ENCODE data around the gene EFCAB6.

The EFCAB6 gene

GRCh38 chr22:43498856-43499253 lies 313.2 kb downstream of the EFCAB6 start:
- no peak for FAIRE-seq
- DNase-seq (ENCODE audit: extremely low spot score, insufficient read length, low read depth), result no peak

DNA sequence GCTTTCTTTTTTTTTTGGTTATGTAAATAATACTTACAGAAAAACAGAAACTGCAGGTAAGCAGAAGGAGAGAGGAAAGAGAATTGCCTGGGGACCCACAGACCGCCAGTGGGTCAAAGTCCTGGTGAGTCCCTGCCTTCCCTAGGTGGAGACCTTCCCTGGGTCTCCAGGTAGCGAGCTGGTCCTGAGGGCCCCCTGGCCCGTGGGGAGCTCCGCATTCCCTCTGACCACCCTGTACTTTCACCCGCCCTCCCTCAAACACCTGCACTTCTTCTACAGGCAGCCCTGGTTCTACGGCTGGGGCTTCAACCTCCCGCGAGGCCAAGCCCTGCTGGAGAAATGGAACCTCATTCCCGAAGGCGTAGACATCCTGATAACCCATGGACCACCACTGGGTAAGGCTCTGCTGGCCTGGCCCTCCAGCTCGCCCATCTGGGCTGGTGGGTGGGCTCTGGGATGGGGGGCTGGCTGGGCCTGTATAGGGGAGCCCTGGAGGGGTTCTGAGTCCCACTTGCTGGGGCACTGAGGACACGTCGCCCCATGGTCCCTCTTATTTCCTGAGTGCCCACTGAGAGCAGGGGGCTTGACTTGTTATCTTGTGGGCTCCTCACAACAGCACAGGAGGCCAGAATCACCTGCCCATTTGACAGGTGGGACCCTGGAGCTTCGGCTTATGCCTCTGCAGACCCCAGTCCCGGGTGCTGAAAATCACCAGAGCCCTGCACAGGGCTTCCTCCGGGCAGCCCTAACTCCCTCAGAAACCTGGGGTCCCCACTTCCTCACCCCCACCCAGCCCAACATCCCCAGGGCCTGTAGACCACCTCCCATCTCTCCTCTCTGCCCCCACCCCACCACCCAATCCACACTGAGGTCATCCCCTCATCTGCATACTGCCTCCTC lies 313.9 kb downstream of the EFCAB6 start:
- DNase-seq (ENCODE audit: extremely low spot score, insufficient read length, low read depth) (no peak), FAIRE-seq (no peak)

DNA sequence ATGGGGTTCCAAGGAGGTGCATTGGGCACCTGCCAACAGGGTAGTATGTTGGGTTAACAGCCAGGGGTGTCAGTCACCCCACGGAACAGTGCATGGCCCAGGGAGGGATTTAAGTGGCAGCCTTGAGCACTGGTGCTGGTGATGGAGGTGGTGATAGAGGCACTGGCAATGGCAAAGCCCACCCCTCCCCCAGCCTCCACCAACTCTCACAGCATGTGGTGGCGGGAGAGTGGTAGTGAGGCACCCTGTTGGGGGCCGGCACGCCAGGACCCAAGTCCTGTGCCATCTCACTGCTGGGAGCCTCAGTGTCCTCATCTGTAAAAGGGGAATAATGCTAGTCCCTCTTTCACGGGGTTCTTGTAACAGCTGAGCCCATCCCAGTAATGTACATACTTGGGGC lies 318.8 kb downstream of the EFCAB6 start:
- DNase-seq (ENCODE audit: extremely low spot score, insufficient read length, low read depth), result no peak
- no peak for FAIRE-seq

DNA sequence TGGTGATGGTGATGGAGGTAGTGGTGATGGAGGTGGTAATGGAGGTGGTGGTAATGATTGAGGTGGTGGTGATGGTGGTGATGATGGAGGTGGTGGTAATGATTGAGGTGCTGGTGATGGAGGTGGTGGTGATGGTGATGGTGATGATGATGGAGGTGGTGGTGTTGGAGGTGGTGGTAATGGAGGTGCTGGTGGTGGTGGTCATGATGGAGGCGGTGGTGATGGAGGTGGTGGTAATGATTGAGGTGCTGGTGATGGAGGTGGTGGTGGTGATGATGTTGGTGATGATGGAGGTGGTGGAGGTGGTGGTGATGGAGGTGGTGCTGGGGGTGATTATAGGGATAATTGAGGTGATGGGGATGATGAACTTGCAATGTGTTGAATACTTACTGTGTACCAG lies 320.4 kb downstream of the EFCAB6 start:
- DNase-seq (ENCODE audit: extremely low spot score, insufficient read length, low read depth), result no peak
- no peak for FAIRE-seq

- DNase-seq (ENCODE audit: extremely low spot score, insufficient read length, low read depth) (no peak), FAIRE-seq (no peak)
Observed at GRCh38 chr22:43491177-43491576, 320.9 kb downstream of the EFCAB6 start.

GRCh38 chr22:43490311-43490710 lies 321.8 kb downstream of the EFCAB6 start:
- DNase-seq (ENCODE audit: extremely low spot score, insufficient read length, low read depth) (no peak), FAIRE-seq (no peak)

DNA sequence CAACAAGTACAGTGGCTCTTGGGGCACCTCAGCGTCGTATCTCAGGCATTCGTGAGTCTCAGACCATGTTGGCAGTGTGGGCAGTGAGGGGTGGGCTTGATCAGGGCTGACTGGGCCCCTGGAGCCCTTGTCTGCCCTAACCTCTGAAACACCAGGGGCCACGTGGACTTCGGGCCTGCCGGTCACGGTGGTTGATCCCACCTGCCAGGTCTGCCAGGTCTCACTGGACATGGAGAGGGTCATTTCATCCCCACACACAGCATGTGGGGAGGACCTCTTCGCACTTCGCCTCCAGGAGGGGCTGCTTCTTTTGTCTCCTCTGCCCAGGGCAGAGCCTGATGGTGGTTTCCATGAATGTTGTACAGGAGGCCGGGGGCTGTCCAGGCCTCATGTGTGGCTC lies 323.2 kb downstream of the EFCAB6 start:
- no peak for FAIRE-seq
- no peak for DNase-seq (ENCODE audit: extremely low spot score, insufficient read length, low read depth)

- FAIRE-seq (no peak), DNase-seq (ENCODE audit: extremely low spot score, insufficient read length, low read depth) (no peak)
Observed at GRCh38 chr22:43488031-43488866, 323.9 kb downstream of the EFCAB6 start.

DNA sequence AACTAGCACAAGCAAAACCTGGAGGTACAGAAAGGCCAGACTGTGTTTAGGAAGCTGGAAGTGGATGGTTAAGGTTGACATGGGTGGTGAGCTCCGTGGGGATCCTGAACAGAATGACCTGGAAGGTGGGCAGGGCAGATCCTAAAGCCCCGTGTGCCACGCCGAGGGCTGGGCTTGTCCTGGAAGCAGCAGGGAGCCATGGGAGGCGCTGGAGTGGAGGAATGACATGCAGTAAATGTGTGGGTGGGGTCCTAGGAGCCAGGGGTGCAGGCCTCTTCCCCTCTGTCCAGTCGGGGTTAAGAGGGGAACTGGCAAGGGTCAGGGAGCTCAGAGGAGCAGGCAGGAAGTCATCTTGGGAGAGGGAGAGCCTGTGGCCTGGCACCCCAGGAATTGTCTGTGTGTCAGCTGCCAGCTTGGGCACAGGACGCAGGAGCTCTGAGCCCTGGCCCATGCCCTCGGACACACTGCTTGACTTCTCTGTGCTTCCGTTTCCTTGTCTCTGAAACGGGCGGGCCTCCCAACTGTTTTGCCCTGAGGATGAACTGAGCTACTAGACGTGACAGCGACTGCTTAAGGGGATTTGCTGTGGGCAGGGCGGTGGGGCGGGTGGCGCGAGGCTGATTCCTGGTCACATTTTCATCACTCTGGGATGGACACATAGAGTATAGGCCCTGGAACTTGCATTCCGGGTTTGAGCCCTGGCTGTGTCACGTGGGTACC lies 324.6 kb downstream of the EFCAB6 start:
- DNase-seq (ENCODE audit: extremely low spot score, insufficient read length, low read depth), result no peak
- FAIRE-seq, result no peak

GRCh38 chr22:43485502-43486089 lies 326.5 kb downstream of the EFCAB6 start:
- no peak for DNase-seq (ENCODE audit: extremely low spot score, insufficient read length, low read depth)

GRCh38 chr22:43484227-43484626 lies 327.9 kb downstream of the EFCAB6 start:
- DNase-seq (ENCODE audit: extremely low spot score, insufficient read length, low read depth) (no peak), FAIRE-seq (no peak)

More at GRCh38 chr22:43485502-43486089, 326.5 kb downstream of the EFCAB6 start:
- FAIRE-seq, result no peak

DNA sequence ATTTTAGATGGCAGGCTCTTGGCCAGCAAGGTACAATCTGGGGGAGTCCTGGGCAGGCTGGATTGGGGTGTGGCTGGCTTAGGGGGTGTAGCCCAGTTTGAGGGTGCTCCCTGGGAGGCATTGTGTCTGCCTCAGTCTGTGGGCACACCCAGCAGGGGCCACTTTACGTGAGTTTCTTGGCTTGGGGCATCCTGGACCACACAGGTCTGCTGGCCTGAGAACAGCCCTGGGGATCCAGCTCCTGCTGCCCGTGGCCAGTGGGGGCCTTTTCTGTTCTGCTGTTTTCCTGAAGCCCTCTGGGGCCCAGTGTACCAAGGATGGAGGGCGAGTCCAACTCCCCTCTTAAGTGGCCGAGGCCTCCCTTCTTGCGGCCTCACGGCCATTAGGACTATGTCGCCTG lies 328.4 kb downstream of the EFCAB6 start:
- FAIRE-seq (no peak), DNase-seq (ENCODE audit: extremely low spot score, insufficient read length, low read depth) (no peak)

DNA sequence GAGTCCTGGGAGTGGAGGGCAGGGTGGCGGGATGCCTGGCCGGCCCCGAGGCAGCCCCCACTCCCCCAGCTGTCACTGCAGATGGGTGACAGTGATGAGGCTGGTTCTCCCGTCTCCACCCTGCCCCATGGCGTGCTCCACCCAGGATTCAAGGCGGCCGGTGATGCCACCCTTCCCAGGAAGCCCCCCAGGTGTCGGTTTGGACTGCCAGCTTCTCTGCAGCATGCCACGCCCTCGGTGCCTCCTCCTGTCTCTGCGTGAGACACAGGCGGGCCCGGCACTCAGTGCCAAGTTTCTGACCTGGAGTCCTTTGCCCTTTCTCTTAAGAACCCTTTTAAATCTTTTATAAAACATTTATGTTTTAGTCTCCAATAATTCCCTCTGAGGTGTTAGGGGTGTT lies 328.8 kb downstream of the EFCAB6 start:
- no peak for FAIRE-seq

GRCh38 chr22:43482318-43482625 lies 329.8 kb downstream of the EFCAB6 start:
- FAIRE-seq, result no peak
- no peak for DNase-seq (ENCODE audit: extremely low spot score, insufficient read length, low read depth)

More for the DNA sequence above, 328.8 kb downstream of the EFCAB6 start:
- no peak for DNase-seq (ENCODE audit: extremely low spot score, insufficient read length, low read depth)

GRCh38 chr22:43481568-43482317 lies 330.4 kb downstream of the EFCAB6 start:
- DNase-seq (ENCODE audit: extremely low spot score, insufficient read length, low read depth), result no peak
- no peak for FAIRE-seq

DNA sequence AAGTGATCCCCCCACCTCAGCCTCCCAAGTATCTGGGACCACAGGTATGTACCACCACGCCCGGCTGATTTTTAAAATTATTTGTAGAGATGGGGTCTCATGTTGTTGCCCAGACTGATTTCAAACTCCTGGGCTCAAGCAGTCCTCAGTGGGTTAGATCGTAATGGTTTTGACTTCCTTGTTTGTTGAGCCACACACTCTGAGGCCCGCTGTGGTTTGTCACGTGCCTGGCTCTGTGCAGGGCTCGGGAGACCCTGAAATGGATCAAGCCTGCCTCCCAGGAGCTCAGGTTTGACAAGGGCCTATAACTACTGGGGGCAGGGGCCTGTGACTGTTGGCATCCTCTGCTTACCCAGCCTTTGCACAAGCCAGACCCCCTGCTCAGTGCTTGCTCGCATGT lies 332.1 kb downstream of the EFCAB6 start:
- no peak for FAIRE-seq
- no peak for DNase-seq (ENCODE audit: extremely low spot score, insufficient read length, low read depth)

DNA sequence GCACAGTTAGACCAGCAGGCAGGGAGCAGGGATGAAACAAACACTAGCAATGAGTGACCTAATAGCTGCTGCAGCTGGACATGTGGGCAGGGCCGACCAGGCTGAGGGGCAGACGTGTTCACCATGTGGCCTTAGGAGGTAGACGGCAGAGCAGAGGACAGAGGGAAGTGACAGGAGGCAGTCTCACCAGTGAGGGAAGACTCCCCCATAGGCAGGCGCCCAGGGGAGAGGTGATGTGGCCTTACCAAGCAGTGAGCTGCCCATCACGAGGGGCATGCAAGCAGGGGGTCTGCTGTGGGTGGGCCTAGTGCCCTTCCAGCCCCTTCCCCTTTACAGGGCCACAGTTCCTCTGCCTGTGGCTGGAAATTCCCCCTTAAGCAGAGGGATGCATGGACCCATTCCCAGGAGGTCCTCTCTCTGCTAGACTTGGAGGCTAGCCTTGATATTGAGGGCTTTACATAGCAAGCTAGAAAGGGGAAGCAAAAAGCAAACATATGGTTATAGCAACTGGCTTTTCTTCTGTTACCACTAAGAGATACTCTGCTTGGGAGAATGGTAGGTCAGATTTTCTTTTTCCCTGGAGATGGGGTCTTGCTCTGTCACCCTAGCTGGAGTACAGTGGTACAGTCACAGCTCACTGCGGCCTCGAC lies 332.7 kb downstream of the EFCAB6 start:
- FAIRE-seq (no peak), DNase-seq (ENCODE audit: extremely low spot score, insufficient read length, low read depth) (no peak)

Measured in GM18507 (cell line).